Natural killer cell (primary cell): Measurements from ENCODE around the gene RNGTT. TPM values are rescaled to one million over a fixed set of nuclear protein-coding genes. Genes with fewer than 3 reads are reported as not detected.
"Not testable (repeated sequence)": the region's sequence is repeated elsewhere in the genome, so short reads cannot be mapped to it uniquely, and the experiment has no call there.

Experiments
- ATAC-seq, 3 donors: fragments of 150-1000 bp in 2 of 3; fragments of 200-7000 bp in 1 of 3; cut with Tn5 transposase; 1 replicate in 1 of 3; 2 replicates in 2 of 3; pipeline ENCODE4 v1.10.0; 2021; ENCODE audit warnings: mild to moderate bottlenecking in 2 of 3, moderate library complexity in 2 of 3
- DNase-seq, 2 donors: peaks; one replicate each; pipeline versions ENCODE4 v3.0.0 to v3.0.0-alpha.2; 2013 to 2021; ENCODE audit warnings: mixed read lengths in 1 of 2
- H3K27ac ChIP-seq: one replicate; pipeline ENCODE4 v1.5.1; 2013; ENCODE audit warnings: mild to moderate bottlenecking, low read length
- H3K27me3 ChIP-seq: one replicate; pipeline ENCODE4 v1.6.1; 2013; ENCODE audit warnings: low read length; ENCODE audit not compliant: control insufficient read depth, insufficient read depth
- H3K36me3 ChIP-seq: one replicate; pipeline ENCODE4 v1.6.1; 2013; ENCODE audit warnings: low read length; ENCODE audit not compliant: control insufficient read depth, insufficient read depth
- H3K4me1 ChIP-seq: one replicate; pipeline ENCODE4 v1.6.1; 2013; ENCODE audit warnings: low read length; ENCODE audit not compliant: control insufficient read depth, insufficient read depth
- H3K4me3 ChIP-seq: one replicate; pipeline ENCODE4 v1.5.1; 2013; ENCODE audit warnings: low read length
- H3K9me3 ChIP-seq: one replicate; pipeline ENCODE4 v1.6.1; 2013; ENCODE audit warnings: low read length; ENCODE audit not compliant: control insufficient read depth, insufficient read depth
- H3K27ac Mint-ChIP-seq, 2 donors: one replicate each; pipeline ENCODE4 v1.8.0; 2022; ENCODE audit warnings: mild to moderate bottlenecking in 2 of 2, mixed read lengths in 2 of 2, moderate library complexity in 1 of 2
- H3K27me3 Mint-ChIP-seq, 2 donors: one replicate each; pipeline ENCODE4 v1.8.0; 2022; ENCODE audit warnings: low read depth in 2 of 2, mixed read lengths in 2 of 2
- H3K36me3 Mint-ChIP-seq: one replicate; pipeline ENCODE4 v1.8.0; 2022; ENCODE audit warnings: mixed read lengths
- H3K4me1 Mint-ChIP-seq, 2 donors: one replicate each; pipeline ENCODE4 v1.8.0; 2022; ENCODE audit warnings: mixed read lengths in 2 of 2
- H3K4me3 Mint-ChIP-seq: one replicate; pipeline ENCODE4 v1.8.0; 2022; ENCODE audit warnings: mild to moderate bottlenecking, moderate library complexity, mixed read lengths
- H3K9me3 Mint-ChIP-seq, 2 donors: one replicate each; pipeline ENCODE4 v1.8.0; 2022; ENCODE audit warnings: mixed read lengths in 2 of 2
- WGBS: methylation state at CpG from one replicate; pipeline ENCODE4 v1.1.7; 2013; ENCODE audit warnings: missing lambda C conversion rate; ENCODE audit not compliant: insufficient coverage; 5-methylcytosine and 5-hydroxymethylcytosine counted together
- intact Hi-C: fragments of 100-400 bp; cut with micrococcal nuclease; formaldehyde crosslinking; loops from one replicate; pipeline ENCODE4 v1.14.2; 2022
- total RNA-seq, 4 donors: library from RNA; stranded (reverse); fragments of 120-200 nt in 1 of 4; gene quantifications; one replicate each; pipeline versions ENCODE4 v1.2.3 to v1.2.4, GENCODE V29; 2013 to 2022
- TF ChIP-seq, protein P1 (sequence below): fragments of 200-600 bp; IDR thresholded peaks from one replicate; pipeline ENCODE4 v1.8.0; 2022; ENCODE audit warnings: antibody characterized with exemption

The RNGTT gene
- total RNA-seq, 3 donors from 2014 or later (not counting 1 experiment from before 2014, with no cell fraction given): 23.1 to 27.2 (median 23.1) TPM

DNA sequence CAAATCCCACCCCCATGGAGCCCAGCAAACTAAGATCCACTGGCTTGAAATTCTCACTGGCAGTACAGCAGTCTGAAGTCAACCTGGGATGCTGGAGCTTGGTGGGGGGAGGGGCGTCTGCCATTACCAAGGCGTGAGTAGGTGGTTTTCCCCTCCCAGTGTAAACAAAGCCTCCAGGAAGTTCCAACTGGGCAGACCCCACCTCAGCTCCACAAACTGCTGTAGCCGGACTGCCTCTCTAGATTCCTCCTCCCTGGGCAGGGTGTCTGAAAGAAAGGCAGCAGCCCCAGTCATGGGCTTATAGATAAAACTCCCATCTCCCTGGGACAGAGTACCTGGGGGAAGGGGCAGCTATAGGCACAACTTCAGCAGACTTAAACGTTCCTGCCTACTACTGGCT, 135.8 kb downstream of the RNGTT start:
- 96% methylated on average over 4 of the region's 4 CpGs for WGBS
- H3K4me3 ChIP-seq, H3K27me3 ChIP-seq, H3K27me3 Mint-ChIP-seq, H3K4me3 Mint-ChIP-seq, H3K27ac Mint-ChIP-seq, DNase-seq, H3K9me3 ChIP-seq, H3K27ac ChIP-seq, H3K36me3 ChIP-seq, intact Hi-C loops, ATAC-seq, H3K4me1 ChIP-seq: not testable (repeated sequence)
- H3K4me1 Mint-ChIP-seq: peaks cover 17 to 39% of the 10 kb centered on the region in 2 donors
- peaks cover 4 to 16% of the 10 kb centered on the region in 2 donors for H3K9me3 Mint-ChIP-seq
- H3K36me3 Mint-ChIP-seq: peaks cover 32% of the 10 kb centered on the region

DNA sequence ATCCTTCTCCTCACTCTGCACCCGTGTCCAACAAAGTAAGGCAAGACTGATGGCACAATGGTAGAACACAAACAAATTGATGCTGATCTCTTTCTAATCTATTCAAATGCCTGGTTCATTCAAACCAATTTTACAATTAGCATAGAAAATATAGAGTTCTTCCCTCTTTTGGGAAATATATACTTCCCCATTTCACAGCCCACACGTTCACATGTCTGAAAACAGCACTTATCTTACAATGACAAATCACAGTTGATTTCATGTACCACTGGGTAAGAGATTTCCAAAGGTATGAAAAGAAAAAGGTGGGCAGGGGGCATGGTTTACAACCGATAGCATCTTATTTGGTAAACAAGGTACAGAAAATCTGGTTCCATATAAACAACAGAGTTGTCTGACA, 137.6 kb downstream of the RNGTT start:
- DNase-seq (no peak), ATAC-seq (no peak)
- H3K27ac Mint-ChIP-seq: no peak overlapping the region
- H3K27ac ChIP-seq: no peak overlapping the region
- peaks cover 2 to 8% of the 10 kb centered on the region in 2 donors for H3K9me3 Mint-ChIP-seq
- no peaks in the 10 kb centered on the region for H3K36me3 ChIP-seq
- H3K4me1 Mint-ChIP-seq: peaks cover 20 to 31% of the 10 kb centered on the region in 2 donors
- TF ChIP-seq, protein P1, sequence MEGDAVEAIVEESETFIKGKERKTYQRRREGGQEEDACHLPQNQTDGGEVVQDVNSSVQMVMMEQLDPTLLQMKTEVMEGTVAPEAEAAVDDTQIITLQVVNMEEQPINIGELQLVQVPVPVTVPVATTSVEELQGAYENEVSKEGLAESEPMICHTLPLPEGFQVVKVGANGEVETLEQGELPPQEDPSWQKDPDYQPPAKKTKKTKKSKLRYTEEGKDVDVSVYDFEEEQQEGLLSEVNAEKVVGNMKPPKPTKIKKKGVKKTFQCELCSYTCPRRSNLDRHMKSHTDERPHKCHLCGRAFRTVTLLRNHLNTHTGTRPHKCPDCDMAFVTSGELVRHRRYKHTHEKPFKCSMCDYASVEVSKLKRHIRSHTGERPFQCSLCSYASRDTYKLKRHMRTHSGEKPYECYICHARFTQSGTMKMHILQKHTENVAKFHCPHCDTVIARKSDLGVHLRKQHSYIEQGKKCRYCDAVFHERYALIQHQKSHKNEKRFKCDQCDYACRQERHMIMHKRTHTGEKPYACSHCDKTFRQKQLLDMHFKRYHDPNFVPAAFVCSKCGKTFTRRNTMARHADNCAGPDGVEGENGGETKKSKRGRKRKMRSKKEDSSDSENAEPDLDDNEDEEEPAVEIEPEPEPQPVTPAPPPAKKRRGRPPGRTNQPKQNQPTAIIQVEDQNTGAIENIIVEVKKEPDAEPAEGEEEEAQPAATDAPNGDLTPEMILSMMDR: no peak
- H3K4me1 ChIP-seq: no peaks in the 10 kb centered on the region
- H3K4me3 Mint-ChIP-seq: no peak overlapping the region
- H3K4me3 ChIP-seq: no peak overlapping the region
- intact Hi-C loops: no loop called here
- WGBS: 86% methylated on average over 2 of the region's 3 CpGs
- H3K27me3 ChIP-seq: no peaks in the 10 kb centered on the region
- no peaks in the 10 kb centered on the region for H3K9me3 ChIP-seq
- H3K27me3 Mint-ChIP-seq: no peaks in the 10 kb centered on the region
- H3K36me3 Mint-ChIP-seq: peaks cover 15% of the 10 kb centered on the region

DNA sequence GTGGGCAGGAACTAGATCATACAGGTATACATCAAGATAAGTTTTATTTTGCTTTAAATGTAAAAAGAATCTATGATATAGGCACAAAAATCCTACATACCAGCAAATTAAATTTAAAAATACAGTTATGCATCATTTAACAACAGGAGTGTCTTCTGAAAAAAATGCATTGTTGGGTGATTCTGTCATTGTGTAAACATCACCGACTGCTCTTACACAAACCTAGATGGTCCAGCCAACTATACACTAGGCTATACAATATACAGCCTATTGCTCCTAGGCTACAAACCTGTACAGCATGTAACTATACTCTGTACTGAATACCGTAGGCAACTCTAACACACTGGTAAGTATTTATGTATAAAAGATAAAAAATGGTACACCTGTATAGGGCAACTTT, 139.4 kb downstream of the RNGTT start:
- Mint-ChIP-seq H3K4me1 (peaks cover 16 to 25% of the 10 kb centered on the region in 2 donors), H3K27ac (no peak overlapping the region), H3K36me3 (no peaks in the 10 kb centered on the region), H3K4me3 (no peak overlapping the region), H3K9me3 (no peaks in the 10 kb centered on the region), H3K27me3 (no peaks in the 10 kb centered on the region)
- H3K9me3 ChIP-seq: no peaks in the 10 kb centered on the region
- no peaks in the 10 kb centered on the region for H3K36me3 ChIP-seq
- DNase-seq: no peak
- no peak overlapping the region for H3K27ac ChIP-seq
- H3K27me3 ChIP-seq: no peaks in the 10 kb centered on the region
- no CpG with 5 or more reads among the region's 2 CpGs for WGBS
- no peaks in the 10 kb centered on the region for H3K4me1 ChIP-seq
- TF ChIP-seq, protein P1: no peak
- ATAC-seq: no peak
- intact Hi-C loops: no loop called here
- H3K4me3 ChIP-seq: no peak overlapping the region

DNA sequence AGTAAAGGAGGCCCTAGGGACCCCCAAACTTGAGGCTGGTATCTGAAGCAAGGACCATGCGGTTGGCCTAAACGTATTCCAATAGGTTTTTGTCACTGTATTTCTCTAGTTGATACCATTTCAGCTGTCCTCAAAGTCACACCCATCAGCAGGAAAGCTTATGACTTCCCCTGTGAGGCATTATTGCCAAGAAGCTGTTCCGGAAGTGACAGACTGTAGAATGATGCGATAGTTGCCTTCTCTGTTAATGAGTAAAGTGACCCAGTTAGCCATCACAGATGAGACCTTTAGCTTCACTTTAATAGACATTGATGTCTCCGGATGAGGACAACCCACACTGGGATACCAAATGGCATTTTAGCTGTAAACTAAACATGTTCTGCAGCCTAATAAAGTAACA, 147.9 kb downstream of the RNGTT start:
- WGBS: 94% methylated on average over 5 of the region's 5 CpGs
- Histone ChIP-seq H3K4me1 (no peaks in the 10 kb centered on the region), H3K27me3 (no peaks in the 10 kb centered on the region), H3K27ac (no peak overlapping the region), H3K36me3 (no peaks in the 10 kb centered on the region), H3K4me3 (no peak overlapping the region), H3K9me3 (no peaks in the 10 kb centered on the region)
- no peak for DNase-seq
- no peak overlapping the region for H3K27ac Mint-ChIP-seq
- peaks cover 10 to 24% of the 10 kb centered on the region in 2 donors for H3K4me1 Mint-ChIP-seq
- no peak for ATAC-seq
- no peak overlapping the region for H3K4me3 Mint-ChIP-seq
- no peaks in the 10 kb centered on the region for H3K36me3 Mint-ChIP-seq
- TF ChIP-seq, protein P1: no peak
- H3K27me3 Mint-ChIP-seq: no peaks in the 10 kb centered on the region
- no peaks in the 10 kb centered on the region for H3K9me3 Mint-ChIP-seq
- intact Hi-C loops: no loop called here
